Hematopoietic multipotent progenitor cell treated with erythropoietin and hydrocortisone succinate and interleukin-3 and kit ligand, for 8 days (in vitro differentiated cells): Measurements from ENCODE around the gene HIVEP3.

Experiments
- DNase-seq: peaks from one replicate; pipeline ENCODE4 v3.0.0-alpha.2; 2015

Gene HIVEP3

GRCh38 chr1:41724926-41725325 is 193.8 kb downstream of the HIVEP3 start:
- no peak for DNase-seq

DNA sequence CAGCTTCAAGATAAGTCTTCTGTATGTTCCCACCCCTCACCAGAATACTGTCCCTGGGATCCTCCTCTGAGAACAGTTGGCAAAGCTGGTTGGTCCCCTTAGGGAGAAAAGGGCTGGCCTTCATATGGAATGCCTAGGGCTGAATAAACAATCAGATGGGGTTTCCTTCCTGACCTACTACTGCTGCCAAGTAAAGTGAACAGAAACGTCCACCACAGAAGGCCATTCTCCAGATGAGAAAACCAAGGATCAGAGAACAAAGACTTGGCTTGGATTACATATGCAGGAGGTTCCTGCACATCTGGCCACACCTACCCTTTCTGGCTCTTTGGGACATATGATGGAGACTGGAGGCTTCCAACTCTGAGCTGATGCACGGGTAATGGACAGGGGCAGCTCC is 194.5 kb downstream of the HIVEP3 start:
- DNase-seq: no peak

GRCh38 chr1:41723786-41724185 is 194.9 kb downstream of the HIVEP3 start:
- no peak for DNase-seq

- no peak for DNase-seq
Observed at GRCh38 chr1:41722184-41722583, 196.5 kb downstream of the HIVEP3 start.

DNA sequence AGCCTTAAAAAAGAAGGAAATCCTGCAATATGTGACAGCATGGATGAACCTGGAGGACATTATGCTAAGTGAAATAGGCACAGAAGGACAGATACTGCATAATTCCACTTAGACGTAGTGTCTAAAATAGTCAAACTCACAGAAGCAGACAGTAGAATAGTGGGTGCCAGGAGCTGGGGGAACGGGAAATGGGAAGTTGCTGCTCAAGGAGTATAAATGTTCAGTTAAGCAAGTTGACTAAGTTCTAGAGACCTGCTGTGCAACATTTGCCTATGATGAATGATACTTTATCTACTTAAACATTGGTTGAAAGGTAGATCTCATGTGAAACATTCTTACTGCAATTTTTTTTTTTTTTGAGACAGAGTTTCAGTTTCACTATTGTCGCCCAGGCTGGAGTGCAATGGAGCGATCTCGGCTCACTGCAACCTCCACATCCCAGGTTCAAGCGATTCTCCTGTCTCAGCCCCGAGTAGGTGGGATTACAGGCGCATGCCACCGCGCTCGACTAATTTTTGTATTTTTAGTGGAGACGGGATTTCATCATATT is 197.8 kb downstream of the HIVEP3 start:
- DNase-seq: no peak

GRCh38 chr1:41719590-41719989 is 199.1 kb downstream of the HIVEP3 start:
- no peak for DNase-seq

DNA sequence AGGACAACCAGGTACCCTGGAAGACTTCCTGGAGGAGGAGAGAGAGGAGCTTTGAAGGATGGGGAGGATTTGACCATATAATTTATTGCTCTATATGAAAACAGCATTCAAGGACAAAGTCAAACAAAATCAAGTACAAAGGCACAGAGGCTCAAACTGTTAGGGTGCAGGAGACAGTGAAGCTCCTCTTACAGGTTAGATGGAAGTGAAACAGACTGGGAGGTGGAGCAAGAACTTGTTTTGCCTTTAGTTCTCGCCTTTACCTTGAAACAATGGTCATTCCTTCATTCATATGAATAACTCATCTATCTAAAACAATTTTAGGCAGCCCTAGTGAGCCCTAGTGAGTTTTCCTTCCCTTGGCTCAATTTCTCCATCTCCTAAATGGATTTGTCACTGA is 199.6 kb downstream of the HIVEP3 start:
- DNase-seq: no peak

DNA sequence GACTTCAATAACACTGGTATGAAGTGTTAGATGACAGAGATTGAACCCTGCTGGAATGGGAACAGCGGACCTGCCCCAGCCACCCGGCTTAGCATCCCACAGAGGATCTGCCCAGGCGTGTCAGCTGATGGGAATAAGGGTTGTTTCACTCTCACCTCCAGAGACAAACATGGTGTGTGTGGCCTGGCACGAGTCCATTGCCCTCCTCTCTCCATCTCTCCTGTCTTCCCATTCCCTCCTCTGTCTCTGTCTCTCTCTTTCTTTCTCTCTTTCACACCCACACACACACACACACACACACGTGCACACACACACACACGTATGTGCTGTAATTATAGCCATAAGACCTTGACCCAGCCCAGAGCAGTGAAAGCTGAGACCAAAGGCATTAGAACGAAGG is 200.2 kb downstream of the HIVEP3 start:
- no peak for DNase-seq

GRCh38 chr1:41716188-41717130 is 202.3 kb downstream of the HIVEP3 start:
- no peak for DNase-seq

- no peak for DNase-seq
Observed at GRCh38 chr1:41715441-41716095, 203.2 kb downstream of the HIVEP3 start.

- DNase-seq: no peak
Observed at GRCh38 chr1:41714638-41715389, 203.9 kb downstream of the HIVEP3 start.

GRCh38 chr1:41713557-41714327 is 205.0 kb downstream of the HIVEP3 start:
- no peak for DNase-seq

GRCh38 chr1:41713141-41713540 is 205.6 kb downstream of the HIVEP3 start:
- DNase-seq: no peak

DNA sequence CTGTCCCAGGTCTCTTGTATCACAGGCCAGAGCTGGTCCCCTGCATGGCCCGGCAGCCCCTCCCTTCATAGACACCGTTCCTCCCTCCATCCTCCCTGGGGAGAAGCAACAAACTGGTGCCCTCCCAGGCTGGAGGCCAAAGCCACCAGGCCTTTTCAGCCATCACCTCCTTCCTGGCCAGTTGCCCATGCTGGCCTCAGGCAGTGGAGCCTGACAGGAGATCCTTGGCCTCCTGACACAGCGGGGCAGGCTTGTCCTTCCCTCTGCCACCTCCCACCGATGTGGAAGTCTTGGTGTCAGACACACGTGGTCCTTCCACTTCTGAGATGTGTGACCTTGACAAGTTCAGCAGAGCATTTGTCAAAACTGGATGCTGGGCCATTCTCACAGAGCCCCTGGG is 206.0 kb downstream of the HIVEP3 start:
- DNase-seq: no peak

DNA sequence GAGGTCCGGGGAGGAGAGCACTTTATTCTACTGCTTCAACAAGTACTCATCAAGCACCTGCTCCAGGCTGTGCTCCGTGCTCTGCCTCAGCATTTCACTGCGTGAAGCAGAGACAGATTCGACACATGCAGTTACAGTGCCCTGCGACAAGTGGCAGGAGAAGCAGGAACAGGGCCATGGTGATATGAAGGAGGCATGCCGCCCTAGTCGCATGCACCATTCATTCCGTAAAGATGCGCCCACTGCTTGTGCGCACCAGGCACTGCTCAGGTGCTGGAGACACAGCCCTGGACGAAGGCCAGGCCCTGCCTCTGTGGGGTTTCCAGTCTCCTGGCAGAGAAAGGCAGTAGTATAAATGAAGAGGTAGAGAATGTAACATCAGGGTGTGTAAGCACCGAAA is 206.6 kb downstream of the HIVEP3 start:
- no peak for DNase-seq

- no peak for DNase-seq
Observed at GRCh38 chr1:41711581-41711980, 207.1 kb downstream of the HIVEP3 start.

DNA sequence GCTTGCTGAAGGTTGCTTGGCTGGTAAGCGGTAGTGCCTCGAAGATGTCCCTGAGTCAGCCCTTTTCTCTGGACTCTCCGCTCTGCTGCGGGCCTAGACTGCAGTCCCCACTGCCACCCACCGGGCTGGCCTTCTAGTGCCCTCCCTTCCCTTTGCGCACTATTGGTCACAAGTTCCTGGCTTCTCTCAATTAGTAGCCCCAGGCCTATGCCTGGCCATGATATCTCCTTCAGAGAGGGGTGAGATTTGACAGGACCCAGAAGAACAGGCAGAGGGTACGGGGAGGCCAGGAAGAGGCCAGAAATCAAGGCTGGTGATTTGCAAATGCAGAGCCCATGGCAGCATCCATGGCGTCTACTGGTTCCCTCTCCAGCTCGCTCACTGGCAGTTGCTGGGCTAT is 207.7 kb downstream of the HIVEP3 start:
- no peak for DNase-seq

GRCh38 chr1:41709873-41710272 is 208.8 kb downstream of the HIVEP3 start:
- no peak for DNase-seq

GRCh38 chr1:41709331-41709730 is 209.4 kb downstream of the HIVEP3 start:
- no peak for DNase-seq

DNA sequence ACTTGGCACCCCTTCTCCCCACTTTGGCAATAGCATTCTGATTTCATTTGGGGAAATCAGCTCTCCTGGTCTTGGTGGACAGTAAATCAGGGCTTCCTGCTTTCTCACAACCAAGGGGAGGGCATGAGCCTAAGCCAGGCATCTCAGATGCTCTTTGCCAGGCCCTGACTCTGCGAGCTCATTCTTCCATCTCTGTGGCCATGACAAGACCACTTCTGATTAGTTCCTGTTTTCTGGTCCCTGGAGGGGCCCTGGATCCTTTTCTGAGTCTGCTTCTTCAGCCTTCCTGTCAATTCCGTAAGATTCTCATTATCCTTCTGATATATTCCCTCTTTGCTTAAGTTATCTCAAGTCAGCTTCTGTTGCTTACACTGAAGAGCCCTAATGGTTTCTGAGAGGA is 210.4 kb downstream of the HIVEP3 start:
- no peak for DNase-seq

DNA sequence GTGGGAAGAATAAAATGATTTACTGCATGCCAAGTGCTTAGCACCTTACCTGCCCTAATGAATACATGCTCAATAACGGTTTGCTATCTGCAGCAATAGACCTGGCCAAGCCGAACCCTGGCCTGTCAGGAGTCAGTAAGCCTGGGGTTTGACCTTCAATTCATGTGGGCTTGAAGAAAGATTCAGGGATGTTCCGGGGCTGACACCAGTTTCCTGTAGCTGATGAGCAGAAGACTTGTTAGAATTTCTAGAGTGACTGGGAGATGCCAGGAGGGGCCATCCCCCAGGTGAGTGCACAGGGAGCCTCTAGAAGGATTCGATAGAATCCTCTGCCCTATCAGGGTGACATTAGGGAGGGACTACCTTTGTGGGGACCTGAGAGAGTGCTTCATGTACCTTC is 210.9 kb downstream of the HIVEP3 start:
- no peak for DNase-seq

GRCh38 chr1:41705798-41706197 is 212.9 kb downstream of the HIVEP3 start:
- DNase-seq: no peak

- DNase-seq: no peak
Observed at GRCh38 chr1:41704196-41704595, 214.5 kb downstream of the HIVEP3 start.
